ENCODE data around the gene FXYD2. TPM values are rescaled to one million over a fixed set of nuclear protein-coding genes. Genes with fewer than 3 reads are reported as not detected.

Gene FXYD2
- total and polyA plus RNA-seq, 9 of the 15 experiments (the other 6 are each of a cell fraction or from before 2014, with no cell fraction given): not detected

- TF ChIP-seq SIN3A (IDR thresholded peaks at IDR 0.05; ENCODE audit: borderline replicate concordance in 2 of 2, control insufficient read depth in 1 of 2, low read depth in 2 of 2, low read length in 2 of 2) (no peak), IFI16 (CRISPR knock-in tag; IDR thresholded peaks at IDR 0.05) (no peak), JUND (IDR thresholded peaks at IDR 0.05; ENCODE audit: borderline replicate concordance, low read depth, low read length) (peak; percentile 47; the same call in 1 of the 2 replicates), JUND (tag; IDR thresholded peaks at IDR 0.05; ENCODE audit: borderline replicate concordance, low read depth, low read length) (no peak), IRF9 (tag; IDR thresholded peaks at IDR 0.05) (no peak), UBTF (IDR thresholded peaks at IDR 0.05; ENCODE audit: borderline replicate concordance in 1 of 2, low read depth in 2 of 2, low read length in 2 of 2) (no peak), FOXP1 (CRISPR knock-in tag; IDR thresholded peaks at IDR 0.05) (no peak), DIDO1 (tag; IDR thresholded peaks at IDR 0.05; ENCODE audit: low read depth) (no peak), ZNF175 (CRISPR knock-in tag; IDR thresholded peaks at IDR 0.05; ENCODE audit: low read depth) (no peak), GABPB1 (CRISPR knock-in tag; IDR thresholded peaks at IDR 0.05) (no peak), RCOR1 (IDR thresholded peaks at IDR 0.05; ENCODE audit: borderline replicate concordance in 1 of 2, low read depth in 2 of 2, low read length in 2 of 2) (no peak), ARHGAP35 (IDR thresholded peaks at IDR 0.05; ENCODE audit: partially characterized antibody) (no peak), PHB2 (IDR thresholded peaks at IDR 0.05; ENCODE audit: low read depth) (no peak), CBFA2T2 (conservative IDR thresholded peaks at IDR 0.05) (no peak), ZNF561 (CRISPR knock-in tag; conservative IDR thresholded peaks at IDR 0.05) (no peak)
Observed at GRCh38 chr11:117868088-117868487, 43.5 kb upstream of the FXYD2 start (continued).
